Tibial nerve (tissue), 3 donors: ENCODE results near the gene RAP1GAP2.

ENCODE experiments used
- CTCF ChIP-seq, 5 experiments: fragments of 200-600 bp in 3 of 5; fragments of 450-650 bp in 2 of 5; sonication (generic) in 3 of 5; IDR thresholded peaks; one replicate each; pipeline ENCODE4 v1.5.1; 2016 to 2019; ENCODE audit warnings: antibody characterized with exemption in 5 of 5, mild to moderate bottlenecking in 3 of 5, moderate library complexity in 2 of 5
- POLR2A ChIP-seq, 2 donors: fragments of 450-650 bp; IDR thresholded peaks; one replicate each; pipeline ENCODE4 v1.6.1; 2017; ENCODE audit warnings: antibody characterized with exemption in 2 of 2, mild to moderate bottlenecking in 2 of 2, moderate library complexity in 2 of 2

- TF ChIP-seq CTCF (IDR thresholded peaks at IDR 0.05) (no peak), POLR2A (IDR thresholded peaks at IDR 0.05) (no peak)
Observed at GRCh38 chr17:2835780-2836179, 39.5 kb downstream of the RAP1GAP2 start.
